Glutamatergic neuron (in vitro differentiated cells): ENCODE results near the gene STARD10. TPM values are rescaled to one million over a fixed set of nuclear protein-coding genes. Genes with fewer than 3 reads are reported as not detected.

ENCODE experiments used
- DNase-seq: peaks from one replicate; pipeline ENCODE4 v3.0.0; 2022
- H3K27ac Mint-ChIP-seq: one replicate; pipeline ENCODE4 v1.8.0; 2020; ENCODE audit warnings: mild to moderate bottlenecking, mixed read lengths, inconsistent platforms; ENCODE audit not compliant: unreplicated experiment
- H3K27me3 Mint-ChIP-seq: one replicate; pipeline ENCODE4 v1.8.0; 2020; ENCODE audit warnings: mild to moderate bottlenecking, moderate library complexity, mixed read lengths, inconsistent platforms; ENCODE audit not compliant: unreplicated experiment
- H3K36me3 Mint-ChIP-seq: one replicate; pipeline ENCODE4 v1.8.0; 2020; ENCODE audit warnings: mild to moderate bottlenecking, mixed read lengths, inconsistent platforms; ENCODE audit not compliant: unreplicated experiment
- H3K4me1 Mint-ChIP-seq: one replicate; pipeline ENCODE4 v1.8.0; 2020; ENCODE audit warnings: mild to moderate bottlenecking, low read depth, mixed read lengths, inconsistent platforms; ENCODE audit not compliant: unreplicated experiment
- H3K4me3 Mint-ChIP-seq: one replicate; pipeline ENCODE4 v1.8.0; 2020; ENCODE audit warnings: mild to moderate bottlenecking, mixed read lengths, inconsistent platforms; ENCODE audit not compliant: unreplicated experiment
- H3K9me3 Mint-ChIP-seq: one replicate; pipeline ENCODE4 v1.8.0; 2020; ENCODE audit warnings: mild to moderate bottlenecking, moderate library complexity, mixed read lengths, inconsistent platforms; ENCODE audit not compliant: unreplicated experiment
- total RNA-seq: library from RNA; stranded (reverse); fragmentation: NEBNext Ultra II Directional; extraction: Animal tissue kit (Norgen Biotek cat#: 25700); gene quantifications from one replicate; pipeline ENCODE4 v1.2.1, GENCODE V29; 2021; ENCODE audit not compliant: unreplicated experiment
- TF ChIP-seq, protein P1 (sequence below): fragments of 200-600 bp; sonication (generic); IDR thresholded peaks from one replicate; pipeline ENCODE4 v1.5.0; 2021; ENCODE audit not compliant: partially characterized antibody, unreplicated experiment

The STARD10 gene
- total RNA-seq, 1 donor from 2014 or later, result 13.5 TPM

DNA sequence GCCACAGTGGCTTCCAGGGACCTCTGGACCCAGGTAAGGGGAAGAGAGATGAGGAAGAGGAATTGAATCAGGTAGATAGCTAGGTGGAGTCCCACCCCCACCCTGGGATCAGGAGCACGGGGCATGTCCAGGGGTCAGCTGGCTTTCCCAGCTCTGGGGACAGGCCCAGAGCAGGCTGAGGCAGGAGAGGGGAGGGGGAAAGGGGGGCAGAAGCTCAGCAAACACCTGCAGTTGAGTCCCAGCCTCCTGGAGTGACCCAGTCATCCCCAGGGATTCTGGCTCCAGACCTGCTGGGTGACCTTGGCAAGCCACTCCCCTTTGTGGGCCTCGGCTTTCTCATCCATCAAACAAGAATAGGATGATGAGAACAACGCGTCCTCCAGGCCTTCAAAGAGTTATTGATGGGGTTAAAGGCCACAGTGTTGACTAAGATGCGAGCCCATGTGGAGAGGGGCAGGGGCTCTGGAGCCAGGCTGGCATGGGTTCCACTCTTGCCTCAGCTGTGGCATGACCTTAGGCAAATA lies 16.0 kb downstream of the STARD10 start:
- Mint-ChIP-seq H3K27ac (no peak overlapping the region), H3K4me3 (no peak overlapping the region), H3K9me3 (peaks cover 6% of the 10 kb centered on the region), H3K36me3 (no peaks in the 10 kb centered on the region), H3K4me1 (peaks cover 14% of the 10 kb centered on the region), H3K27me3 (peaks cover 16% of the 10 kb centered on the region)
- DNase-seq, result no peak
- TF ChIP-seq, protein P1, sequence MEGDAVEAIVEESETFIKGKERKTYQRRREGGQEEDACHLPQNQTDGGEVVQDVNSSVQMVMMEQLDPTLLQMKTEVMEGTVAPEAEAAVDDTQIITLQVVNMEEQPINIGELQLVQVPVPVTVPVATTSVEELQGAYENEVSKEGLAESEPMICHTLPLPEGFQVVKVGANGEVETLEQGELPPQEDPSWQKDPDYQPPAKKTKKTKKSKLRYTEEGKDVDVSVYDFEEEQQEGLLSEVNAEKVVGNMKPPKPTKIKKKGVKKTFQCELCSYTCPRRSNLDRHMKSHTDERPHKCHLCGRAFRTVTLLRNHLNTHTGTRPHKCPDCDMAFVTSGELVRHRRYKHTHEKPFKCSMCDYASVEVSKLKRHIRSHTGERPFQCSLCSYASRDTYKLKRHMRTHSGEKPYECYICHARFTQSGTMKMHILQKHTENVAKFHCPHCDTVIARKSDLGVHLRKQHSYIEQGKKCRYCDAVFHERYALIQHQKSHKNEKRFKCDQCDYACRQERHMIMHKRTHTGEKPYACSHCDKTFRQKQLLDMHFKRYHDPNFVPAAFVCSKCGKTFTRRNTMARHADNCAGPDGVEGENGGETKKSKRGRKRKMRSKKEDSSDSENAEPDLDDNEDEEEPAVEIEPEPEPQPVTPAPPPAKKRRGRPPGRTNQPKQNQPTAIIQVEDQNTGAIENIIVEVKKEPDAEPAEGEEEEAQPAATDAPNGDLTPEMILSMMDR, result no peak

DNA sequence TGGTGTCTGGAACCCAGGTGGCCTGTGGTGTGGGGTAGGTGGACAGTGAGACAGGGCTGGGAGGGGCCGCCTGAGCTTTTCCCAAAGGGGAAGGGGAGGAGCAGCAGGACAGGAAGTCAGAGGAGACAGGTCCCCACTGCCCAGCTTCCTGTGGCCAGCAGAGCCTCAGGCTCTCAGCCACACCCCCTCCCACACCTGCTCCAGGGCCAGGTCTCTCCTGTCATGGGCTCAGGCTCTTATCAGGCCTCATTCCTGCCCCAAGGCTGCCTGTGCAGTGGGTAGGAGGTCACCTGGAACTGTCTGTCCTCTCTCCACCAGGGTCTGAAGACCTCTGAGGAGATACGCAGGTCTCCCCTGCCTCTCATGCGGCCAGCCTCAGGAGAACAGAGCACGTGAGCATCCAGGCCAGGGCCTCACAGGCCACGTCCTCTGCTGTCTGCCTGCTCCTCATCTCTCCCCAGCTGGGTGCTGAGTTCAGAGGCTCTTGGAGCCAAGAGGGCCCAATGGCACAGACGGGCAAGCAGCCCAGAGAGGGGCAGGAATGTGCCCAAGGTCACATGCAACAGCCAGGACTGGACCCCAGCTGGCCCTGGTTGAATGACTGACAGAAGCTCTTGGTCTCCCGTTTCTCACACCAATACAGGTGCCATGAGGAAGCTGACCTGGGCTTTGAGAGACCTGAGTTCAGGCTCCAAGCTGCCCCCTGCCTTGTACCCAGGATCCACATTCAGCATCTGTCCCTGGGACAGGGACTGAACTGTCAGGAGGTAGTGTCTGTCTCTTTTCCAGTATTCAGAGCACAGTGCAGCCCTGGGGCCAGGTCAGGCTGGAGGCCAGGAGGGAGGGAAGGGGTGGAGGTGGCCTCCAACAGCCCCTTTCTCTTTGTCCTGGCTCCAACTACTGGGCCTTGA lies 16.7 kb downstream of the STARD10 start:
- TF ChIP-seq, protein P1, result no peak
- H3K4me1 Mint-ChIP-seq, result peaks cover 18% of the 10 kb centered on the region
- no peak overlapping the region for H3K27ac Mint-ChIP-seq
- H3K27me3 Mint-ChIP-seq, result peaks cover 10% of the 10 kb centered on the region
- H3K4me3 Mint-ChIP-seq, result no peak overlapping the region
- peaks cover 7% of the 10 kb centered on the region for H3K9me3 Mint-ChIP-seq
- DNase-seq, result no peak
- H3K36me3 Mint-ChIP-seq, result no peaks in the 10 kb centered on the region

DNA sequence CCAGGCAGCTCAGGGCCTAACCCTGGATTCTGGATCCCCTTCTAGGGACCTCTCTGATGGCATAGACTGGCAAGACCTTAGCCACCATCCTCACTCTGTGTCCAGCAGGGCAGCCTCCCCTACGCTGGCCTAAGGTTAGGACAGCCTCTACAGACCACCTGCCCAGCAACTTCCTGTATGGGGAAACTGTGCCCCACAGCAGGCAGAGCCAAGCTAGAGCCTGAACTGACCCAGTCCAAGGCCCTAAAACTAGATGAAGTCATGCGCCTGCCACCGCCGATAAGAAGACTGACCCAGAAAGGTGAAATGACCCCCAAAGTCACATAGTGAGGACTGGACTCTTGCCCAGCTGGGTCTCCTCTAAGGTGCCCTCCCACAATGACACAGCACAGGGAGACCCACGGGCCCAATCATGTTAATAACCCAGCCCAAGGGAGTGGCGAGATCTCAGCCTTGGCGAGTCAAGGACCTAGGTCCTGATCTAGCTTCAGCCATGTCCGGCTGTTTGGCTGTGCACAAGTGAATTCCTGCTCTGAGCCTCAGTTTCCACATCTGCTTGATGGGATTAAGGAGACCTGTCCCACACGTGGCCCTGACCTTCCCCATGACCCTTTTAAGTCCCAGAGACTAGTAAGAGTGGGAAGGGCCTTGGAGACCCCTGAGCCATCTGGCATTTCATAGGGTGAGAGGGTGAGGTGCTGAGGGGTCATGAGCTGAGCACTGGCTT lies 17.6 kb downstream of the STARD10 start:
- Mint-ChIP-seq H3K27ac (no peak overlapping the region), H3K36me3 (no peaks in the 10 kb centered on the region), H3K27me3 (peaks cover 10% of the 10 kb centered on the region), H3K9me3 (peaks cover 7% of the 10 kb centered on the region), H3K4me3 (no peak overlapping the region), H3K4me1 (peaks cover 16% of the 10 kb centered on the region)
- no peak for DNase-seq
- TF ChIP-seq, protein P1, result no peak

DNA sequence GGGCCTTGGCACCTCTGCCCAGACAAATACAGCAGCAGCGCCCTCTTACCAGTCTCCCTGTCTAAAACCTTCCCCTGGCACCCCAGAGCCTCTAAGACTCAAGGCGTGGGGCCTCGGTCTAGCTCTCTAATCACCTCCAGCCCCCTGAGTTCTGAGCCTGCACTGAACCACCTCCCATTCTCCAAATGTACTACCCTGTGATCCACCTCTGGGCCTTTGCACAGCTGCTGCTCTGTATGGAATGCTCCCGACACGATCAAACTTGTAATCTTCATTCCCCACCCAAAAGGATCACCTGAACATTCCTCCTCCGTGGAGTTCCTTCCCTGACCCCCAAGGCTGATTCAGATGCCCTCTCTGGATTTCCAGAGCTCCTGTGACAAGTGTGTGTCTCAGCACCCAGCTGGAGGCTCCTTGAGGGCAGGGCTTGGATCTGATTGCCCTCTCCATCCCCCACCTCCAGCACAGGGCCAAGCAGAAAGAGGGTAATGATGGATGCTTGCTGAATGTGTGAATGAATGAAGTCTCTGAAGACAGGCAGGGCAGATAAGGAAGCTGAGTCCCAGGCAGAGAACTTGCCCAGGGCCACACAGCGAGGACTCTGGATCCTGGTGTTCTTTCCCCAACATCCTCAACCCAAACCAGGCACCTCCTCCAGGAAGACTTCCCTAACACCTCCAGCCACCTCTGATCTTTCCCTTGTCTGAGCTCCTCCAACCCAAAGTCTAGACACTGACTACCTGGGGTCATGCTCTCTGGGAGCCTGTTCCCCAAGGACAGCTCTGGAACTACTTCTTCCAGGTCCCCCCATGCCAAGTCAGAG lies 18.3 kb downstream of the STARD10 start:
- Mint-ChIP-seq H3K36me3 (no peaks in the 10 kb centered on the region), H3K27ac (no peak overlapping the region), H3K27me3 (peaks cover 12% of the 10 kb centered on the region), H3K4me1 (peaks cover 16% of the 10 kb centered on the region), H3K9me3 (peaks cover 7% of the 10 kb centered on the region), H3K4me3 (peak overlapping the region; percentile 43)
- TF ChIP-seq, protein P1, result no peak
- no peak for DNase-seq
